KMS-11 (cell line): ENCODE results near the gene CTBP1.
A peak's percentile ranks its signal among the peaks of the same experiment; 100 is the strongest.

Source experiments
- H2AFZ ChIP-seq: fragments of 200-600 bp; sonication (generic); 2 replicates; pipeline ENCODE4 v1.6.1; 2016; ENCODE audit warnings: antibody characterized with exemption, mixed run types, low read depth
- H3K27ac ChIP-seq: fragments of 200-600 bp; sonication (generic); 2 replicates; pipeline ENCODE4 v1.6.1; 2016; ENCODE audit warnings: mild to moderate bottlenecking, mixed run types
- H3K27me3 ChIP-seq: fragments of 200-600 bp; sonication (generic); 2 replicates; pipeline ENCODE4 v1.6.1; 2017; ENCODE audit warnings: mild to moderate bottlenecking, low read depth, mixed run types, moderate library complexity; ENCODE audit not compliant: insufficient read depth
- H3K36me3 ChIP-seq: fragments of 200-600 bp; sonication (generic); 2 replicates; pipeline ENCODE4 v1.6.1; 2017; ENCODE audit warnings: mild to moderate bottlenecking, mixed run types; ENCODE audit not compliant: insufficient read depth
- H3K4me1 ChIP-seq: fragments of 200-600 bp; sonication (generic); 2 replicates; pipeline ENCODE4 v1.6.1; 2016; ENCODE audit warnings: mild to moderate bottlenecking, low read depth, mixed run types; ENCODE audit not compliant: poor library complexity, severe bottlenecking
- H3K4me2 ChIP-seq: fragments of 200-600 bp; sonication (generic); 2 replicates; pipeline ENCODE4 v1.7.0; 2016; ENCODE audit warnings: mild to moderate bottlenecking, mixed run types
- H3K4me3 ChIP-seq: fragments of 200-600 bp; sonication (generic); IDR thresholded peaks from 2 replicates; pipeline ENCODE4 v1.6.1; 2017; ENCODE audit warnings: low read depth, low read length, mixed read lengths; ENCODE audit not compliant: insufficient read depth
- H3K79me2 ChIP-seq: fragments of 200-600 bp; sonication (generic); 2 replicates; pipeline ENCODE4 v1.6.1; 2016; ENCODE audit warnings: low read depth, mixed run types; ENCODE audit not compliant: insufficient read depth
- H3K9ac ChIP-seq: fragments of 200-600 bp; sonication (generic); 2 replicates; pipeline ENCODE4 v1.6.1; 2016; ENCODE audit warnings: mild to moderate bottlenecking, mixed run types
- H4K20me1 ChIP-seq: fragments of 200-600 bp; sonication (generic); 2 replicates; pipeline ENCODE4 v1.6.1; 2016; ENCODE audit warnings: mild to moderate bottlenecking, mixed run types; ENCODE audit not compliant: insufficient read depth
- CTCF ChIP-seq: fragments of 200-600 bp; sonication (generic); conservative IDR thresholded peaks from 2 replicates; pipeline ENCODE4 v1.6.1; 2017; ENCODE audit warnings: low read depth, mild to moderate bottlenecking, antibody characterized with exemption, low read length, moderate library complexity, mixed read lengths

The CTBP1 gene

DNA sequence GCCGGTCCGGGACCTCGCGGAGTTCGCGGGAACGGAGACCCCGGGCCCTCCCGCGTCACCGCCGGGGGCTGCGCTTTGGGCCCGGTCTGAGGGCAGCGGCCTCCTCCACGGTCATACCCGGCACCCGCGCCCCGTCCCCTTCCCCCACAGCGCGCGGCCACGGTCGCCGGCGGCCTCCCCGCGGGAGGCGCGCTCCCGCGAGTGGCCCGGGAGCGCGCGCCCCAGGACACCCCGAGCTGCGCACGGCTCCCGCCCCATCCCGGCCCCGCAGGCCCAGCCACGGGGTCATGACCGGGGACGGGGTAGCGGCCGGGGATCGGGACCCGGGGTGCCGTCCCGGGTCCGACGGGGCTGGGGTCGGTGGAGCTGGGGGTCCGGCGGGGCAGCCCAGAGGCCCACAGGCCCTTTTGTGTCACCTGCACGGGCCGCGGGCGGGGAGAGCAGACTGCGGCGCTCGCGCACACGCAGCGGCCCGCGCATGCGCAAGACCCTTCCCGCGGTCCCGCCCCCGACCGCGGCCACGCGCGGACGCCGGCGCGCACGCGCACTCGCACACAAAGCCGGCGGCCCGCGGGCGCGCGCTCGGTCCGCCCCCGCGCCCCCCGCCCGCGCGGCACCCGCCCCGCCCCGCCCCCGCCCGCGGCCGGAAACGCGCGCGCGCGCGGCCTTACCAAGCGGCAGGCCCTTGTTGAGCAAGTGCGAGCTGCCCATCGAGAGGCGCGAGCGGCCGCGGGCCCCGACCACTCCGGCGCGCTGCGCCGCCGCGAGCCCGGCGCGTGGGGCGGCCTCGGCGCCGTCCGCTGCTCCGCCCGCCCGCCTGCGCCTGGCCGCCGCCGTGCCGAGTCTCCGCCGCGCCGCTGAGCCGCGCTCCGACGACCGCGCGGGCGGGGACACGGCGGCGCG is at the start of gene CTBP1:
TSS of gene CTBP1 (minus strand) at position 886 of the 903 bp plus-strand sequence. CDS start 7,799 bp downstream, outside the sequence.
- Histone ChIP-seq H3K27ac (peak within 1 kb of the TSS; percentile 90), H3K27me3 (no peaks in the 10 kb centered on the region), H2AFZ (peak within 1 kb of the TSS; percentile 73), H3K4me3 (peak within 1 kb of the TSS; percentile 33), H3K4me2 (peak within 1 kb of the TSS; percentile 51), H3K9ac (peak within 1 kb of the TSS; percentile 97), H3K79me2 (peaks cover 40% of the 10 kb centered on the region), H3K4me1 (no peaks in the 10 kb centered on the region), H3K36me3 (no peaks in the 10 kb centered on the region), H4K20me1 (no peaks in the 10 kb centered on the region)
- TF ChIP-seq CTCF = no peak

- peaks cover under 1% of the 10 kb centered on the region for H3K4me1 ChIP-seq
- no peak overlapping the region for H3K4me3 ChIP-seq
- no peaks in the 10 kb centered on the region for H3K36me3 ChIP-seq
- H3K4me2 ChIP-seq = no peak overlapping the region
- H4K20me1 ChIP-seq = no peaks in the 10 kb centered on the region
- H3K9ac ChIP-seq = no peak overlapping the region
- H2AFZ ChIP-seq = no peak overlapping the region
- no peak for TF ChIP-seq CTCF
- no peak overlapping the region for H3K27ac ChIP-seq
- H3K79me2 ChIP-seq = peaks cover 7% of the 10 kb centered on the region; the same call in 1 of the 2 replicates
- no peaks in the 10 kb centered on the region for H3K27me3 ChIP-seq
Observed at GRCh38 chr4:1298461-1298860, 49.5 kb upstream of the CTBP1 start.

DNA sequence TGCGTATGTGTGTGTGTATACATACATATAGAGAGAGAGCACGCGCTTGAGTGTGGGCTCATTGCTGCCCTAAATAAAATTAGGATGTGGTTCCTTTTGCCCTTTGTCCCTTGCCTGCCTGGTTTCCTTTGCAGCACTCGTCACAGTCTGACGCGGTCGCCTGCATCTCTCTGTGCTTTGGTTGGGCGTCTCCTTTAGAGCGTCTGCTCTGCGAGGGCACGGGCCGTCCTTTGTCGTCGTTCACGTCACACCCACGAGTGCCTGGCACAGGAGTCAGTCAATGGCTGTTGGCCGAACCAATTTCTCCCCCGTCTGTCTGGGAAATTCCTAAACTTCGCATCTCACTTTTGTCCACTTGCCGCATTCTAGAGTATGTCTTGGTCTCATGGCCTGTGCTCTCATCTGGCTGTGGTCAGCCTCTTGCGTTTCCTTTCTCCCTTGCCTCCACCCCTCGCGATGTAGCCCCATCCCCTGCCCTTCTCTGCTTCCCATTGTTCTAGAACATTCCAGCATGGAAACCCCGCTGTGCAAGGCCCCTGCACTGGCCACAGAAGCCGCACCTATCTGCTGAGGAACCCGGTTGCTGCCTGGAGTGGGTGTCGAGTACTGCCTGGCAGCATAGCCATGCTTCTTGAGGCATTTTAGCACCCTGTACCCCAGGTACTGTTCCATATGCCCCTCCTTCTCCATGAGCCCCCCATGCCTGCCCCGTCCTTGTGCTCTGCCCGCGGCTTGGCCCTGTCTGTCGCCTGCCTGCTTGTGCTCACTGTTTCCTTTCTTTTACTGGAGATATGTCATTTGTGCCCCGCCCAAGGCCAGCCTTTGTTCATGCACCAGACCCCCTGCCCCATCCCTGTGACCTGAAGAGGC is 48.8 kb upstream of the CTBP1 start:
- Histone ChIP-seq H3K27me3 (no peaks in the 10 kb centered on the region), H3K4me1 (peaks cover 4% of the 10 kb centered on the region), H4K20me1 (no peaks in the 10 kb centered on the region), H3K27ac (no peak overlapping the region), H3K4me3 (no peak overlapping the region), H3K9ac (no peak overlapping the region), H2AFZ (no peak overlapping the region), H3K4me2 (no peak overlapping the region), H3K79me2 (peaks cover 13% of the 10 kb centered on the region; the same call in 1 of the 2 replicates), H3K36me3 (no peaks in the 10 kb centered on the region)
- TF ChIP-seq CTCF = no peak

DNA sequence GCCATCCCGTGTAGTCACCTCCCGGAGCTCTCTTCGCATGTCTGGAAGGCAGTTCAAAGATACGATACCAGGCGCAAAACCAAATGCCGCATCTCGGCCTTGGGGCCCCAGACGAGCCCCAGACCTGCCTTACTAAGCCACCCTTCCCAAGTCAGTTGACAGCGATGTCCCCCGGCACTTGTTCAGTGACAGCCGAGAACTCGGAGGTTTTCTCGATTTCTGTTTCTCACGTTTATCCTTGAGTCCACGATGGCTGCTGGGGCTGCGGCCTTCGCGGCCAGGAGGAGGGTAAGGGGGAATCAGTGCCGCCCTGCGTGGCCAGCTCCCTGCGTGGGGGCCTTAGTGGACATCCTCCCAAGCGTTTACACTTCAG is 48.1 kb upstream of the CTBP1 start:
- Histone ChIP-seq H3K27ac (no peak overlapping the region), H3K4me1 (peaks cover 5% of the 10 kb centered on the region), H3K4me2 (no peak overlapping the region), H3K9ac (no peak overlapping the region), H3K36me3 (no peaks in the 10 kb centered on the region), H3K79me2 (peaks cover 19% of the 10 kb centered on the region; the same call in 1 of the 2 replicates), H3K27me3 (no peaks in the 10 kb centered on the region), H3K4me3 (no peak overlapping the region), H4K20me1 (no peaks in the 10 kb centered on the region), H2AFZ (no peak overlapping the region)
- no peak for TF ChIP-seq CTCF
